NCI-H1105 treated with DMSO at 0.1 percent for 48 hours (cell line): Measurements from ENCODE around the gene ZBTB11.
"Not testable (repeated sequence)": the region's sequence is repeated elsewhere in the genome, so short reads cannot be mapped to it uniquely, and the experiment has no call there.

Experiments used
- DNase-seq: peaks from one replicate; lab custom pipeline; 2025; lab: John Stamatoyannopoulos, UW

The ZBTB11 gene

GRCh38 chr3:101643861-101644613 lies 32.9 kb downstream of the ZBTB11 start:
- no peak for DNase-seq

GRCh38 chr3:101643009-101643844 lies 33.7 kb downstream of the ZBTB11 start:
- DNase-seq = no peak

GRCh38 chr3:101642441-101642840 lies 34.5 kb downstream of the ZBTB11 start:
- no peak for DNase-seq

- DNase-seq = not testable (repeated sequence)
These were observed 35.4 kb downstream of the ZBTB11 start for GRCh38 chr3:101641397-101642115.

- no peak for DNase-seq
These were observed 36.7 kb downstream of the ZBTB11 start for GRCh38 chr3:101640256-101640655.

- DNase-seq = no peak
These were observed 37.5 kb downstream of the ZBTB11 start for GRCh38 chr3:101639280-101639963.

GRCh38 chr3:101638261-101638745 lies 38.6 kb downstream of the ZBTB11 start:
- no peak for DNase-seq

GRCh38 chr3:101637451-101637850 lies 39.5 kb downstream of the ZBTB11 start:
- DNase-seq = no peak

- DNase-seq = peak; percentile 9
These were observed 40.8 kb downstream of the ZBTB11 start for GRCh38 chr3:101635954-101636798.

- DNase-seq = no peak
These were observed 41.6 kb downstream of the ZBTB11 start for GRCh38 chr3:101635345-101635744.

- DNase-seq = no peak
These were observed 42.2 kb downstream of the ZBTB11 start for GRCh38 chr3:101634591-101635196.

- no peak for DNase-seq
These were observed 43.7 kb downstream of the ZBTB11 start for GRCh38 chr3:101633186-101633585.

- no peak for DNase-seq
These were observed 44.3 kb downstream of the ZBTB11 start for GRCh38 chr3:101632586-101632985.

- not testable (repeated sequence) for DNase-seq
These were observed 45.0 kb downstream of the ZBTB11 start for GRCh38 chr3:101631959-101632358.

- no peak for DNase-seq
These were observed 45.7 kb downstream of the ZBTB11 start for GRCh38 chr3:101631098-101631796.

- DNase-seq = no peak
These were observed 47.7 kb downstream of the ZBTB11 start for GRCh38 chr3:101629219-101629618.

GRCh38 chr3:101625879-101626278 lies 51.1 kb downstream of the ZBTB11 start:
- no peak for DNase-seq

GRCh38 chr3:101624857-101625256 lies 52.1 kb downstream of the ZBTB11 start:
- no peak for DNase-seq

- DNase-seq = no peak
These were observed 53.3 kb downstream of the ZBTB11 start for GRCh38 chr3:101623656-101624055.

GRCh38 chr3:101619734-101620133 lies 57.2 kb downstream of the ZBTB11 start:
- DNase-seq = no peak
